Stomach (tissue), 9 donors: ENCODE measurements around the gene SP5. TPM values are rescaled to one million over a fixed set of nuclear protein-coding genes. Genes with fewer than 3 reads are reported as not detected.
A peak's percentile ranks its signal among the peaks of the same experiment; 100 is the strongest.
"Not testable (repeated sequence)": the region's sequence is repeated elsewhere in the genome, so short reads cannot be mapped to it uniquely, and the experiment has no call there.

ENCODE experiments used
- DNase-seq, 2 donors: peaks; one replicate each; pipeline versions ENCODE4 v3.0.0 to v3.0.0-alpha.2; 2013 to 2019
- H3K27ac ChIP-seq, 5 donors: fragments of 200-600 bp in 4 of 5; sonication (generic) in 4 of 5; one replicate each; pipeline ENCODE4 v1.5.1; 2013 to 2019; ENCODE audit warnings: mild to moderate bottlenecking in 1 of 5, moderate library complexity in 1 of 5
- H3K27me3 ChIP-seq, 3 donors: fragments of 200-600 bp; sonication (generic); one replicate each; pipeline ENCODE4 v1.5.1; 2017 to 2019; ENCODE audit warnings: mixed run types in 1 of 3
- H3K36me3 ChIP-seq, 4 donors: fragments of 200-600 bp; sonication (generic); 1 replicate in 3 of 4; 2 replicates in 1 of 4; pipeline ENCODE4 v1.5.1; 2016 to 2019
- H3K4me1 ChIP-seq, 4 donors: fragments of 200-600 bp; sonication (generic); one replicate each; pipeline ENCODE4 v1.5.1; 2016 to 2019
- H3K4me3 ChIP-seq, 4 donors: fragments of 200-600 bp; sonication (generic) in 3 of 4; one replicate each; pipeline ENCODE4 v1.5.1; 2016 to 2019; ENCODE audit warnings: mild to moderate bottlenecking in 1 of 4
- H3K9me3 ChIP-seq, 4 donors: fragments of 200-600 bp; sonication (generic); one replicate each; pipeline ENCODE4 v1.5.1; 2016 to 2019
- EP300 ChIP-seq: sonication (generic); formaldehyde crosslinking; IDR thresholded peaks from one replicate; pipeline ENCODE4 v1.6.1; 2017; ENCODE audit warnings: antibody characterized with exemption
- POLR2A ChIP-seq, 4 donors: fragments of 450-650 bp; IDR thresholded peaks; one replicate each; pipeline ENCODE4 v1.6.1; 2016; ENCODE audit warnings: antibody characterized with exemption in 4 of 4, control low read depth in 2 of 4, mild to moderate bottlenecking in 1 of 4, moderate library complexity in 1 of 4
- POLR2AphosphoS5 ChIP-seq, 3 donors: sonication (generic); formaldehyde crosslinking; IDR thresholded peaks; one replicate each; pipeline ENCODE4 v1.6.1; 2016; ENCODE audit warnings: antibody characterized with exemption in 3 of 3
- WGBS, 5 donors: extraction: QIAGEN DNeasy Blood & Tissue Kit in 3 of 5; methylation state at CpG; one replicate each; pipeline versions ENCODE4 v1.1.5 to v1.1.7; 2013 to 2018; 5-methylcytosine and 5-hydroxymethylcytosine counted together
- intact Hi-C: fragments of 100-400 bp; cut with DNase I; formaldehyde crosslinking; loops from one replicate; pipeline ENCODE4 v1.15.1; 2023; ENCODE audit warnings: low total_unique reads
- polyA plus RNA-seq, 3 donors: library from polyadenylated mRNA; stranded (reverse); fragments of 200-250 nt; gene quantifications; one replicate each; pipeline ENCODE4 v1.2.3, GENCODE V29; 2013
- total RNA-seq, 5 donors: library from RNA; depleted of rRNA; stranded (reverse); fragments of >200 nt; gene quantifications; one replicate each; pipeline versions ENCODE4 v1.1.0 to v1.2.3, GENCODE V29; 2014 to 2016
- TF ChIP-seq, protein P1 (sequence below), 7 experiments: fragments of 450-650 bp in 4 of 7; fragments of 200-600 bp in 3 of 7; sonication (generic) in 3 of 7; IDR thresholded peaks; one replicate each; pipeline ENCODE4 v1.5.1; 2016 to 2019; ENCODE audit warnings: antibody characterized with exemption in 7 of 7, control low read depth in 2 of 7, mild to moderate bottlenecking in 1 of 7
- donor health status: healthy with polysubstance abuse.
- donor health status: Bipolar disorder and iron deficiency.
- donor health status: healthy.

SP5 gene
- total and polyA plus RNA-seq, 8 donors, result 0.92 to 5.8 (median 3.0) TPM; not detected in 2

DNA sequence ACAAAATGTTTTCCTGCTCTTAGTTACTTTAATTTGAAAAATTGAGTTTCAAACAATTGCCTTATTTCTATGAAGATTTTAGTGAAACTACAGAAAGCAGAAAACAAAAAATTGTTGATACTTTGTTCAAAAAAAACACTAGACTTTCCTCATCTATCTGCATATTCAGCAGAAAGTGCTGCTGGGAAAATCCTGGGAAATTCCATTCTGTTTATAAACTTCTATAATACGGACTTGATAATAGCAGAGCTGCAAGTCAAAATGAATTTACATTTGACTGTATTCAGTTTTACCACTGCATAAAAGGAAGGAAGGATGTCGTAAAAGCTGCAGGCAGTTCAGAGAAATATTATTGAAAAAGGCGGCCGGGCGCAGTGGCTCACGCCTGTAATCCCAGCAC is 30.2 kb downstream of the SP5 start:
- H3K4me3 ChIP-seq, result no peak overlapping the region
- WGBS, 5 donors, result 58 to 79% (median 63%) methylated on average over 6 of the region's 6 CpGs
- peaks cover 0 to 15% (median 10%) of the 10 kb centered on the region in 4 donors for H3K4me1 ChIP-seq
- TF ChIP-seq EP300, result no peak
- TF ChIP-seq, protein P1, sequence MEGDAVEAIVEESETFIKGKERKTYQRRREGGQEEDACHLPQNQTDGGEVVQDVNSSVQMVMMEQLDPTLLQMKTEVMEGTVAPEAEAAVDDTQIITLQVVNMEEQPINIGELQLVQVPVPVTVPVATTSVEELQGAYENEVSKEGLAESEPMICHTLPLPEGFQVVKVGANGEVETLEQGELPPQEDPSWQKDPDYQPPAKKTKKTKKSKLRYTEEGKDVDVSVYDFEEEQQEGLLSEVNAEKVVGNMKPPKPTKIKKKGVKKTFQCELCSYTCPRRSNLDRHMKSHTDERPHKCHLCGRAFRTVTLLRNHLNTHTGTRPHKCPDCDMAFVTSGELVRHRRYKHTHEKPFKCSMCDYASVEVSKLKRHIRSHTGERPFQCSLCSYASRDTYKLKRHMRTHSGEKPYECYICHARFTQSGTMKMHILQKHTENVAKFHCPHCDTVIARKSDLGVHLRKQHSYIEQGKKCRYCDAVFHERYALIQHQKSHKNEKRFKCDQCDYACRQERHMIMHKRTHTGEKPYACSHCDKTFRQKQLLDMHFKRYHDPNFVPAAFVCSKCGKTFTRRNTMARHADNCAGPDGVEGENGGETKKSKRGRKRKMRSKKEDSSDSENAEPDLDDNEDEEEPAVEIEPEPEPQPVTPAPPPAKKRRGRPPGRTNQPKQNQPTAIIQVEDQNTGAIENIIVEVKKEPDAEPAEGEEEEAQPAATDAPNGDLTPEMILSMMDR (IDR thresholded peaks at IDR 0.05), result no peak
- H3K36me3 ChIP-seq, result no peaks in the 10 kb centered on the region
- H3K9me3 ChIP-seq, result no peaks in the 10 kb centered on the region
- no peak for DNase-seq
- intact Hi-C loops, result no loop called here
- no peaks in the 10 kb centered on the region for H3K27me3 ChIP-seq
- H3K27ac ChIP-seq, result no peak overlapping the region

DNA sequence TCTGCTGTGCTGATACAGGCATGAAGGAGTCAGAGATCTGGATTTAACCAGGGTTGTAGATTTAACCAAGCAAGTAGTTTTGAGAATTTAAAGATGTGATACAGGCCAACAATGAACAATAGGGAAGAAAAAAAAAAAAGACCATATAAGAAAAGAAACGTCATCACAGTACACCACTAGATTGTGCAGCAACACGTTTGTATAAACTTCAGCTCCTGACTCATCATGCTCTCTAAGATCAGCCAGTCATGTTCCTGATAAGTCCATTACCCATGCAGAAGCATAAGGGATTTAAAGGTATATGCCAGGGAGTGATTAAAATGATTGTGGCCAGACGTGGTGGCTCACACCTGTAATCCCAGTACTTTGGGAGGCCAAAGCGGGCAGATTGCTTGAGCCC is 32.8 kb downstream of the SP5 start:
- TF ChIP-seq POLR2A (IDR thresholded peaks at IDR 0.05) (no peak), POLR2AphosphoS5 (IDR thresholded peaks at IDR 0.05) (peak in 1 of 3 donors; percentile 35), EP300 (no peak)
- WGBS, 5 donors, result 38 to 56% (median 46%) methylated on average over 4 of the region's 4 CpGs
- intact Hi-C loops, result no loop called here
- Histone ChIP-seq H3K4me1 (peaks cover 0 to 15% (median 10%) of the 10 kb centered on the region in 4 donors), H3K27ac (no peak overlapping the region), H3K9me3 (no peaks in the 10 kb centered on the region), H3K27me3 (no peaks in the 10 kb centered on the region), H3K36me3 (no peaks in the 10 kb centered on the region), H3K4me3 (no peak overlapping the region)
- DNase-seq, result no peak

DNA sequence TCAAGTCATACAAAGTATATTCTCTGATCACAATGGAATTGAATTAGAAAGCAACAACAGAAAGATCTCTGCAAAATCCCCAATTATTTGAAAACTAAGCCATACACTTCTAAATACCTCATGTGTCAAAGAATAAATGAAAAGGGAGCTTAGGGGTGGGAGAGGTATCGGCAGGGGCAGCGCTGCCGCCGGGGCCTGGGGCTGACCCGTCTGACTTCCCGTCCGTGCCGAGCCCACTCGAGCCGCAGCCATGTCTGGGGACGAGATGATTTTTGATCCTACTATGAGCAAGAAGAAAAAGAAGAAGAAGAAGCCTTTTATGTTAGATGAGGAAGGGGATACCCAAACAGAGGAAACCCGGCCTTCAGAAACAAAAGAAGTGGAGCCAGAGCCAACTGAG is 36.4 kb downstream of the SP5 start:
- H3K27me3 ChIP-seq, H3K9me3 ChIP-seq, H3K27ac ChIP-seq, H3K4me3 ChIP-seq, H3K36me3 ChIP-seq, intact Hi-C loops, DNase-seq, H3K4me1 ChIP-seq: not testable (repeated sequence)
- WGBS, 5 donors, result 93 to 96% (median 95%) methylated on average over 12 of the region's 12 CpGs

DNA sequence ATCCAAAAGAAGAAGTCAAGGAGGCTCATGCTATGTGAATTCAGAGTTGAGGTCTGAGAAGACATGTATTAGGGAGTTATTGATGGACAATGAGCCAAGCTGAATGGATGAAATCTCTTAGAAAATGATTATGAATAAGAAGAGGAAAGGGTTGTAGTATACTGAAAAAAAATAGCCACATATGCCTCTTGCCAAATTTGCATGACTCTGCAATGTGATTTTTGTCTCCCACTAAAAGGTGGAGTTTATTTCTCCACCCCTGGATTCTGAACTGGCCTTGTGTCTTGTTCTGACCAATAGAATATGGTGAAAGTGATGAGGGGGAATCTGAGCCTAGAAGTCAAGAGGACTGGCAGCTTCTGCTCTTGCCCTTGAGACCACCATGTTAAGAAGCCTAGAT is 46.4 kb downstream of the SP5 start:
- intact Hi-C loops, result no loop called here

DNA sequence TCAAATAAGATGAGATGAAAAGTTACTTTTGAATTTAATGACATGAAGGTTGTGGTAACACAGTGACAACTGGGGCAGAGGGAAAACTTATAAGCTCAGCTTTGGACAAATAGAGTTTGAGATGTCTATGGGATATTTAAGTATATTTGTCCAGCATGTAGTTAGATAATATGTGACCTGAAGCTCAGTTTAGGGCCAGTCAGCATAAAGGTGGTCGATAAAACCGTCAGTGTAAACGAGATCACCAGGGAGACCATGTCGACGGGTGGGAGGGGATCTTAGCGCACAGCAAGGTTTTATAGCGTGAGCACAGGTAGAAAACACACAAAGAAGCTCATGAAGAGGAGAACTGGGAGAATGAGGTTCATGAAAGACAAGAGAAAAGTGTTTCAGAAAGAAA is 47.6 kb downstream of the SP5 start:
- Histone ChIP-seq H3K27me3 (no peaks in the 10 kb centered on the region), H3K4me1 (peaks cover 0 to 18% (median 9%) of the 10 kb centered on the region in 4 donors), H3K9me3 (no peaks in the 10 kb centered on the region), H3K27ac (no peak overlapping the region), H3K4me3 (no peak overlapping the region), H3K36me3 (no peaks in the 10 kb centered on the region)
- 68 to 86% (median 73%) methylated on average over 7 of the region's 7 CpGs for WGBS, 5 donors
- DNase-seq, result no peak
- TF ChIP-seq, protein P1 (IDR thresholded peaks at IDR 0.05), result no peak
- TF ChIP-seq POLR2AphosphoS5 (IDR thresholded peaks at IDR 0.05), result no peak
- no peak for TF ChIP-seq EP300
- TF ChIP-seq POLR2A (IDR thresholded peaks at IDR 0.05), result no peak
- intact Hi-C loops, result no loop called here

More for the DNA sequence above, 46.4 kb downstream of the SP5 start:
- Histone ChIP-seq H3K4me3 (no peak overlapping the region), H3K4me1 (peaks cover 0 to 18% (median 9%) of the 10 kb centered on the region in 4 donors), H3K36me3 (no peaks in the 10 kb centered on the region), H3K9me3 (no peaks in the 10 kb centered on the region), H3K27ac (no peak overlapping the region), H3K27me3 (no peaks in the 10 kb centered on the region)
- DNase-seq, result no peak
- TF ChIP-seq POLR2AphosphoS5 (IDR thresholded peaks at IDR 0.05) (no peak), EP300 (no peak), POLR2A (IDR thresholded peaks at IDR 0.05) (no peak)
- TF ChIP-seq, protein P1 (IDR thresholded peaks at IDR 0.05), result no peak
